Ovary (tissue), 10 donors: Measurements from ENCODE around the gene DONSON. TPM values are rescaled to one million over a fixed set of nuclear protein-coding genes. Genes with fewer than 3 reads are reported as not detected.
"Not testable (repeated sequence)": the region's sequence is repeated elsewhere in the genome, so short reads cannot be mapped to it uniquely, and the experiment has no call there.

Source experiments
- DNase-seq, 5 donors: peaks; one replicate each; pipeline ENCODE4 v3.0.0-alpha.2; 2019 to 2020
- H3K27ac ChIP-seq, 2 donors: fragments of 200-600 bp; one replicate each; pipeline versions ENCODE4 v1.5.1 to v1.8.0; 2019 to 2022
- H3K27me3 ChIP-seq: fragments of 200-600 bp; one replicate; pipeline ENCODE4 v1.8.0; 2022
- H3K36me3 ChIP-seq: fragments of 200-600 bp; sonication (generic); one replicate; pipeline ENCODE4 v1.5.1; 2019
- H3K4me1 ChIP-seq: one replicate; pipeline ENCODE4 v1.8.1; 2013; ENCODE audit warnings: mild to moderate bottlenecking, moderate library complexity; ENCODE audit not compliant: insufficient read depth
- H3K4me3 ChIP-seq: fragments of 200-600 bp; sonication (generic); one replicate; pipeline ENCODE4 v1.5.1; 2017
- H3K9me3 ChIP-seq, 2 donors: fragments of 200-600 bp in 1 of 2; sonication (generic) in 1 of 2; one replicate each; pipeline versions ENCODE4 v1.5.1 to v1.8.1; 2013 to 2019; ENCODE audit warnings: mild to moderate bottlenecking in 1 of 2, moderate library complexity in 1 of 2
- CTCF ChIP-seq, 3 donors: fragments of 450-650 bp in 2 of 3; fragments of 200-600 bp in 1 of 3; IDR thresholded peaks; one replicate each; pipeline versions ENCODE4 v1.5.1 to v1.8.0; 2016 to 2022; ENCODE audit warnings: antibody characterized with exemption in 3 of 3, mild to moderate bottlenecking in 1 of 3
- EP300 ChIP-seq: sonication (generic); formaldehyde crosslinking; IDR thresholded peaks from one replicate; pipeline ENCODE4 v1.6.1; 2017; ENCODE audit warnings: antibody characterized with exemption
- POLR2A ChIP-seq: fragments of 450-650 bp; IDR thresholded peaks from one replicate; pipeline ENCODE4 v1.6.1; 2017; ENCODE audit warnings: antibody characterized with exemption, mild to moderate bottlenecking, moderate library complexity
- WGBS, 3 donors: extraction: QIAGEN DNeasy Blood & Tissue Kit in 1 of 3; methylation state at CpG; one replicate each; pipeline versions ENCODE4 v1.1.5 to v1.1.7; 2013 to 2017; 5-methylcytosine and 5-hydroxymethylcytosine counted together
- intact Hi-C, 4 donors: fragments of 100-400 bp; cut with DNase I; formaldehyde crosslinking; loops; one replicate each; pipeline versions ENCODE4 v1.11.0 to v1.15.1; 2022 to 2023
- long read RNA-seq, 3 donors: library from polyadenylated mRNA in 2 of 3; unstranded in 2 of 3; transcript quantifications; one replicate each; pipeline ENCODE4 v2.0.0 and lab custom pipeline, GENCODE V29; 2021 to 2026
- polyA plus RNA-seq, 2 donors: library from polyadenylated mRNA; stranded (reverse); fragments of 200-250 nt in 1 of 2; fragments of 350-450 nt in 1 of 2; fragmentation: Illumina TruSeq in 1 of 2; extraction: RNeasy Lipid Tissue Mini Kit (QIAGEN cat#74804) in 1 of 2; gene quantifications; one replicate each; pipeline ENCODE4 v1.2.3, GENCODE V29; 2013 to 2014
- total RNA-seq, 7 donors: library from RNA; depleted of rRNA in 2 of 7; stranded (reverse); fragments of >200 nt in 2 of 7; fragmentation: NEBNext Ultra II Directional in 3 of 7; extraction: Animal tissue kit (Norgen Biotek cat#: 25700) in 3 of 7; gene quantifications; one replicate each; pipeline versions ENCODE4 v1.1.0 to v1.2.4, GENCODE V29; 2016 to 2023
- donor health status: DM: no; HTN: no; CAD: no; lungs with moderate emphysema.
- donor health status: DM: no; HTN: no; CAD: no.
- donor health status: Bipolar disorder and iron deficiency.
- donor health status: DM: yes; HTN: yes; CAD: no.
- donor health status: DM: no; HTN: no; CAD: no.
- donor health status: DM: yes; HTN: yes; CAD: no.

The DONSON gene, protein sequence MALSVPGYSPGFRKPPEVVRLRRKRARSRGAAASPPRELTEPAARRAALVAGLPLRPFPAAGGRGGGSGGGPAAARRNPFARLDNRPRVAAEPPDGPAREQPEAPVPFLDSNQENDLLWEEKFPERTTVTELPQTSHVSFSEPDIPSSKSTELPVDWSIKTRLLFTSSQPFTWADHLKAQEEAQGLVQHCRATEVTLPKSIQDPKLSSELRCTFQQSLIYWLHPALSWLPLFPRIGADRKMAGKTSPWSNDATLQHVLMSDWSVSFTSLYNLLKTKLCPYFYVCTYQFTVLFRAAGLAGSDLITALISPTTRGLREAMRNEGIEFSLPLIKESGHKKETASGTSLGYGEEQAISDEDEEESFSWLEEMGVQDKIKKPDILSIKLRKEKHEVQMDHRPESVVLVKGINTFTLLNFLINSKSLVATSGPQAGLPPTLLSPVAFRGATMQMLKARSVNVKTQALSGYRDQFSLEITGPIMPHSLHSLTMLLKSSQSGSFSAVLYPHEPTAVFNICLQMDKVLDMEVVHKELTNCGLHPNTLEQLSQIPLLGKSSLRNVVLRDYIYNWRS
- total RNA-seq, result 10 to 100 TPM in 4 of 7 donors, 1 to 10 TPM in 3; 5.1 to 14.1 (median 10.3) TPM
- polyA plus RNA-seq, result 10 to 100 TPM in 1 of 2 donors, 1 to 10 TPM in 1; 9.1 to 12.1 TPM
- long read RNA-seq, donor 1, partial matches to known transcripts, result 3 of 10 reads
- long read RNA-seq, donor 1, other reads (novel, unspliced or antisense), result 7 of 10 reads
- long read RNA-seq, donor 2, transcript DONSON-201 (10 exons, 2,170 nt), result major isoform, 11 of 12 reads
- long read RNA-seq, donor 2, partial matches to known transcripts, result 0 of 12 reads
- long read RNA-seq, donor 2, other reads (novel, unspliced or antisense), result 0 of 12 reads
- long read RNA-seq, donor 3, transcript DONSON-201 (10 exons, 2,170 nt), result major isoform, 6 of 18 reads
- long read RNA-seq, donor 3, partial matches to known transcripts, result 2 of 18 reads
- long read RNA-seq, donor 3, other reads (novel, unspliced or antisense), result 10 of 18 reads

GRCh38 chr21:33588485-33589335 is at the start of gene DONSON:
TSS of gene DONSON (minus strand) at chr21:33588684. CDS start at chr21:33588641, 43 bp downstream.
- H3K36me3 ChIP-seq, result no peaks in the 10 kb centered on the region
- H3K27me3 ChIP-seq, result no peaks in the 10 kb centered on the region
- peak within 1 kb of the TSS; percentile 66 to 72 for H3K27ac ChIP-seq
- no peaks in the 10 kb centered on the region for H3K9me3 ChIP-seq
- DNase-seq, result peak; percentile 82 to 93 (median 89)
- intact Hi-C loops, result no loop called here
- H3K4me1 ChIP-seq, result no peaks in the 10 kb centered on the region
- TF ChIP-seq EP300 (no peak), POLR2A (peak; percentile 44), CTCF (IDR thresholded peaks at IDR 0.05) (peak in 1 of 3 donors; percentile 17)
- 0 to 1% (median 0%) methylated on average over 43 to 78 of the region's 78 CpGs for WGBS, 3 donors
- H3K4me3 ChIP-seq, result peak within 1 kb of the TSS; percentile 65

DNA sequence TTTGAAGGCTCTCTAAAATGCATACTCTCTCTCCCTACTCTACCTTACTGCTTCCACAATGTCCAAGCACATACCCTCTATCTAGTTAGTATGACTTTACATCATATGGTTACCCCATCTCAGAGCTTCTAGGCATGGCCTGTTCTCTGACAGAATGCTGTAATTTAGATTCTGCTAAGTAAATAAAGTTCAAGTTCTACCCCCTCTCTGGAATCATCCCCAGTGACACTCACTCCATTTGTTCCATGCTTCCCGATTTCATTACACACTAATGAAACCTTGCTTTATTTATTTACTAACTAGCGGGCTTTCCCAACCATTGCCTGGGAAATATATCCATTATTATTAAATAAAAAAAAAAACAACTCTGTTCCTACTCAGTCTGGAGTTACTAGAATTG is 45.8 kb upstream of the DONSON start:
- WGBS, 3 donors, result 92 to 98% (median 94%) methylated on average over 2 of the region's 2 CpGs
- Histone ChIP-seq H3K27ac (no peak overlapping the region), H3K4me1 (no peaks in the 10 kb centered on the region), H3K27me3 (no peaks in the 10 kb centered on the region), H3K9me3 (no peaks in the 10 kb centered on the region), H3K4me3 (no peak overlapping the region), H3K36me3 (no peaks in the 10 kb centered on the region)
- no peak for DNase-seq
- intact Hi-C loops, result no loop called here
- TF ChIP-seq POLR2A, result no peak
- no peak for TF ChIP-seq CTCF (IDR thresholded peaks at IDR 0.05)
- TF ChIP-seq EP300, result no peak

DNA sequence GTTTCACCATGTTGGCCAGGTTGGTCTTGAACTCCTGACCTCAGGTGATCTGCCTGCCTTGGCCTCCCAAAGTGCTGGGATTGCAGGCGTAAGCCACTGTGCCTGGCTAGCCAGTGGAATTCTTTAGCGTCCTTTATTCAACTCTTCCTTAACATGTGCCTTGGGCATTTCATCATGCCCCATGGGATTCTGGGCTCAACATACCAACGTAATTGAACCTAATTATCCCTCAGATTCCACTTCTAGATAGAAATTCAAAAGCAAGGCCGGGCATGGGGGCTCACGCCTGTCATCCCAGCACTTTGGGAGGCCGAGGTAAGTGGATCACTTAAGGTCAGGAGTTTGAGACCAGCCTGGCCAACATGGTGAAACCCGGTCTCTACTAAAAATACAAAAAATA is 37.7 kb upstream of the DONSON start:
- H3K36me3 ChIP-seq, H3K4me3 ChIP-seq, H3K27me3 ChIP-seq, H3K9me3 ChIP-seq, H3K4me1 ChIP-seq, H3K27ac ChIP-seq, intact Hi-C loops, DNase-seq: not testable (repeated sequence)
- WGBS, 3 donors, result 92 to 95% (median 94%) methylated on average over 7 of the region's 7 CpGs

GRCh38 chr21:33622253-33622652 is 33.8 kb upstream of the DONSON start:
- intact Hi-C loops, result no loop called here
- no peak for DNase-seq
- no peak for TF ChIP-seq EP300
- no peak for TF ChIP-seq CTCF (IDR thresholded peaks at IDR 0.05)
- TF ChIP-seq POLR2A, result no peak
- H3K4me3 ChIP-seq, result no peak overlapping the region
- no peaks in the 10 kb centered on the region for H3K27me3 ChIP-seq
- no peak overlapping the region for H3K27ac ChIP-seq
- H3K36me3 ChIP-seq, result no peaks in the 10 kb centered on the region
- no peaks in the 10 kb centered on the region for H3K4me1 ChIP-seq
- no peaks in the 10 kb centered on the region for H3K9me3 ChIP-seq
